Tibial nerve (tissue), 3 donors: Measurements from ENCODE around the gene RABGGTA.

Source experiments
- POLR2A ChIP-seq, 2 donors: fragments of 450-650 bp; IDR thresholded peaks; one replicate each; pipeline ENCODE4 v1.6.1; 2017; ENCODE audit warnings: antibody characterized with exemption in 2 of 2, mild to moderate bottlenecking in 2 of 2, moderate library complexity in 2 of 2
- TF ChIP-seq, protein P1 (sequence below), 5 experiments: fragments of 200-600 bp in 3 of 5; fragments of 450-650 bp in 2 of 5; sonication (generic) in 3 of 5; IDR thresholded peaks; one replicate each; pipeline ENCODE4 v1.5.1; 2016 to 2019; ENCODE audit warnings: antibody characterized with exemption in 5 of 5, mild to moderate bottlenecking in 3 of 5, moderate library complexity in 2 of 5

DNA sequence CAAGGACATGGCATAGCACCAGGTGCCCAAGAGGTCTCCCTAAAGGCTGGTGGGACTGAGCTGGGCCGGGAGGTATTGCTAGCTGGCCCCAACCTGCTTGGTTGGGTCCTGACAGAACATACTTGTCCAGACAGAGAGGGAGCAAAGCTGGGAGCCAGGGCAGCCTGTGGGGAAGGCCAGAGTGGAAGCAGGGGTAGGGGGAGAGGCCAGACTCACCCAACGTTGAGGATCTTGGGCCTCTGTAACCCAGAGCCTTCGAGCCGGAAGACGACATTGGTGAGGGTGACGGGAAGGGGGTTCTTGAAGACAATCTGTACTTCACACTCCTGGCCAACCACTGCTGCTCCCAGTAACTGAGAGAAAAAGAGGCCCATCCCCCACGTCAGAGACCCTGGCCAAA is 17.5 kb downstream of the RABGGTA start:
- TF ChIP-seq, protein P1, sequence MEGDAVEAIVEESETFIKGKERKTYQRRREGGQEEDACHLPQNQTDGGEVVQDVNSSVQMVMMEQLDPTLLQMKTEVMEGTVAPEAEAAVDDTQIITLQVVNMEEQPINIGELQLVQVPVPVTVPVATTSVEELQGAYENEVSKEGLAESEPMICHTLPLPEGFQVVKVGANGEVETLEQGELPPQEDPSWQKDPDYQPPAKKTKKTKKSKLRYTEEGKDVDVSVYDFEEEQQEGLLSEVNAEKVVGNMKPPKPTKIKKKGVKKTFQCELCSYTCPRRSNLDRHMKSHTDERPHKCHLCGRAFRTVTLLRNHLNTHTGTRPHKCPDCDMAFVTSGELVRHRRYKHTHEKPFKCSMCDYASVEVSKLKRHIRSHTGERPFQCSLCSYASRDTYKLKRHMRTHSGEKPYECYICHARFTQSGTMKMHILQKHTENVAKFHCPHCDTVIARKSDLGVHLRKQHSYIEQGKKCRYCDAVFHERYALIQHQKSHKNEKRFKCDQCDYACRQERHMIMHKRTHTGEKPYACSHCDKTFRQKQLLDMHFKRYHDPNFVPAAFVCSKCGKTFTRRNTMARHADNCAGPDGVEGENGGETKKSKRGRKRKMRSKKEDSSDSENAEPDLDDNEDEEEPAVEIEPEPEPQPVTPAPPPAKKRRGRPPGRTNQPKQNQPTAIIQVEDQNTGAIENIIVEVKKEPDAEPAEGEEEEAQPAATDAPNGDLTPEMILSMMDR (IDR thresholded peaks at IDR 0.05) = no peak
- TF ChIP-seq POLR2A (IDR thresholded peaks at IDR 0.05) = no peak
